HG02798 (cell line): Measurements from ENCODE around the gene NXF3.
"Not testable (repeated sequence)": the region's sequence is repeated elsewhere in the genome, so short reads cannot be mapped to it uniquely, and the experiment has no call there.

Source experiments
- ATAC-seq: cut with Tn5 transposase; IDR thresholded peaks from one replicate; pipeline ENCODE4 v1.9.1; 2021; ENCODE audit warnings: mild to moderate bottlenecking; ENCODE audit not compliant: unreplicated experiment, poor library complexity

NXF3 gene

GRCh38 chrX:103052625-103053024, 40.3 kb downstream of the NXF3 start:
- ATAC-seq, result no peak

- no peak for ATAC-seq
Measured at GRCh38 chrX:103051260-103051789, 41.6 kb downstream of the NXF3 start.

- not testable (repeated sequence) for ATAC-seq
Measured at GRCh38 chrX:103033371-103033770, 59.6 kb downstream of the NXF3 start.
